ENCODE measurements around the gene MBNL1. TPM values are rescaled to one million over a fixed set of nuclear protein-coding genes. Genes with fewer than 3 reads are reported as not detected.

MBNL1 gene
- total RNA-seq, 1 donor from 2014 or later: 110 TPM

- DNase-seq (ENCODE audit: low read depth): no peak
Observed at GRCh38 chr3:152445212-152445611, 176.5 kb downstream of the MBNL1 start.

- DNase-seq (ENCODE audit: low read depth): no peak
Observed at GRCh38 chr3:152446495-152446894, 177.8 kb downstream of the MBNL1 start.

DNA sequence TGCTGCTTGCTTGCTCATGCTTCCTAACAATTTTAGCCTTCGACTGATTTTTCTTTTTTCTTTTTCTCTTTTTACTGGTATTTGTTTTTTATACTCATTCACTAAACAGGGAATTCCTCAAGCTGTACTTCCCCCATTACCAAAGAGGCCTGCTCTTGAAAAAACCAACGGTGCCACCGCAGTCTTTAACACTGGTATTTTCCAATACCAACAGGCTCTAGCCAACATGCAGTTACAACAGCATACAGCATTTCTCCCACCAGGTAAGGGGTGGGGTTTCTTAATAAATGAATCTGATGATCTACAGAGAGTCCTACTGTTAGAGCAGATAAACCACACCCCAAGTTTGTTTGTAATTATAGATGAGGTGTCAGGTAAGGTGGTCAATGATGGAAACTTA, 178.8 kb downstream of the MBNL1 start:
- DNase-seq (ENCODE audit: low read depth): no peak

DNA sequence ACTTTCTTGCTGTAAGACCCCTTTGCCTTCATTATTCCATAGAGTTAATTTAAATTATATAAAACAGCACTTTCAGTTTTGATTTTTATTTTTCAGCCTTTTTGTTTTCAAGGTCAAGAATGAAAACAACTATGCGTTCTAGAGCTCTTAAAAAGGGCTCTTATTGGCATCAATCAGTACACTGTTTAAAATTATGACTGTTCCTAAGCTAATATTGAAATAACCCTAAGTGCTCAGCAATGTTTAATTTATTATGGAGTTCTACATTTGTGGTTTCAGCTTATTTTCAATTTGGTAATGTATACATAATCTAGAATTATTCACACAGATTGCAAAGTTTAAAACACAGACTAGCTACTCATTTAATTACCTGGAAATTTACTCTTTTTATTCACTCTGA, 179.4 kb downstream of the MBNL1 start:
- DNase-seq (ENCODE audit: low read depth): no peak

DNA sequence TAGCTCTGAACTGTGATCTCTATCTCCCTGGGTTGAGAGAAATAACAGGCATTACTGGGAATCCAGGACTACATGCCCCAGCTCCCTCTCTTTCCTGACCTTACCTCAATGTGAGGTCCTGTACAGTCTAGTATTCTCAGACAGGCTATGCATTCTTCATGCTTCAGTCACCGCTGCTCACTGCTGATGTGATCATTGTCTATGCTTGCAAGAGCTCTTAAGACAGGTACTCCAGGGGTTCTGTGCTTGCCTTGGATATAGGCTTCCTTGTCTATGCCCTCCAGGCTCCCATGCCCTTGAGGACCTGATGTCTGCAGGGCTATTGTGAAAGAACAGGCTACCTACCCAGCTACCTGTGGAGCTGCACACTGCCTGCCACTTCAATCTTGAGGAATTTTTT, 183.6 kb downstream of the MBNL1 start:
- peak; percentile 41 for DNase-seq (ENCODE audit: low read depth)

DNA sequence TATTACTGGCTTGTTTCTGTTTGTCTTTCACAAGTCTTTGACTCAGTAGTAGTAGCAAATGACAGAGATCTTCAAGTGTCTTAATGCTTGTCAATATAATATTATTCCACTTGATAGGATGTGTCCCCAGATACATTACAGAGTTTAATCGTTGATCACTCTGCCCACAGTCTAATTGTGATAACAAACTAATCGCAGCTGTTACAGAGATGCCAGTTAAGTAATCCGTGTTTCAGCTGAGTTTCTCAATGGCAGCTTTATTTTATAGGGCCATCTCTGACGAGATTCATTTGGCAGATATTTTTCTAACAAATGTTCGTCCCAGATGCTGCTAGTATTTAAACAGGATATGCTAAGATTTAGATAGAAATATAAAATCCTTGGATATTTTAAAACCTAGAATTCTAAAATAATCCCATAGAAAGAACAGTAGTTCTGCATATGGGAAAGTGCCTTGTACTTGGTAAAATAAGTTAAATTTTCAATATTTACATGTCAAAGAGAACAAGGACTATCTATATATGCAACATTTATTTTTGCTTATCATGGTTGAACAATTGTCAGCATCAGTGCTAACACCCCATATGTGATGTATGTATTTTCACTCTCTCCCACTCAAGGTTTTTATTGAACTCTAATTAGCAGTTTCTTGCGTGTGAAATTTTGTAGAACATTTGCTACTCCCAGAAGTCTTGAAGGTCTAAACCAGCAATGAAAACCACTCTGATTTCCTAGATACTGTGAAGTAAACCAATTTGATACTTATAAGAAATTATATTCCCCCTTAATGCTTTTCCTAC, 185.5 kb downstream of the MBNL1 start:
- no peak for DNase-seq (ENCODE audit: low read depth)

- DNase-seq (ENCODE audit: low read depth): no peak
Observed at GRCh38 chr3:152455989-152456388, 187.3 kb downstream of the MBNL1 start.

GRCh38 chr3:152457500-152458375, 189.0 kb downstream of the MBNL1 start:
- no peak for DNase-seq (ENCODE audit: low read depth)

DNA sequence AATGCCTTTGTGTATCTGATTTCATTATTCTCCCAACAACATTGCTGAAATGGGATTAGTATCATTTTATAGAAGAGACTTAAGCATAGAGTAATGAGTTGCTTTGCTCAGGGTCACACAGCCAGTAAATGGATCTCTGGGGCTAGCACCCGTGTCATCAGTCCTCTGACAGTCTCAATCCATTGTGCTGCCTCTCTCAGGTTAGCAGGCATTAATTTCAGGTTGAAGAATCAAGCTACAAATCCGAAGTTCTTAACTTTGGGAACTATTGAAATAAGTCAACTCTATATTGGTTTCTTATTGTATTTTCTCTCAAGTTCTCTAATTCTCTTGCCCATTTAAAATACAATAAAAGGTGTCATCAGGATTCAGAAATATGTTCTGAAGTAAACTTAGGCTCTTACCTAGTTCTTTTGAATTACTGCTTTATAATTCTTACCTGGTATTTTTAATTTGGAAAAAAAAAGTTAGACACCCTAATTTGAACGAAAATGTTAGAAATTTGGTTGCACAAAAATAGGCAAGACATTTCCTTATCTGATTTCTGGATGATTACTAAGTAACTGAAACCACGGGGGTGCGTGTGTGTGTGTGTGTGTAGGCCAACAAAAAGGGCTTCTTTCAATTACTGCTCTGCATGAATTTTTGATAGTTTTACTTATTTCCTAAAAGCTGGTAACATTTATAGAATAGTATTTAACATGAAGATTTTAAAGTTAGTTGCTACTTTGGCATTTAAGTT, 189.8 kb downstream of the MBNL1 start:
- DNase-seq (ENCODE audit: low read depth): no peak

DNA sequence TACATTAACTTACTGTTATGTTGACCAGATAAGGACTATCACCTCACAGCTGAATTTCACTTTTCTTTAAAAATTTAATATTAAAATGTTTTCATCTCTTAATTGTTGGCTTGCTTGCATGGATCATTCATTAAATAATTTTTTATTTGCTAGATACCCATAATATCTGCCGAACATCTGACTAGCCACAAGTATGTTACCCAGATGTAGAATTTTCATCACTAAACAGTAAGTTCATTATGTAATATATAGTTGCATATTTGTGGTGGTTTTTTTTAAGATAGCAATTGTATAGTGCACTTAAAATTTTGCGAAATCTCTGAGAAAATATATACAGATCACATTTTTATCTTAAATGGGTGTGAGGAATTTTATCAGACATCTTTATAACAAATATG, 190.4 kb downstream of the MBNL1 start:
- DNase-seq (ENCODE audit: low read depth): no peak

GRCh38 chr3:152459572-152459971, 190.8 kb downstream of the MBNL1 start:
- DNase-seq (ENCODE audit: low read depth): no peak

DNA sequence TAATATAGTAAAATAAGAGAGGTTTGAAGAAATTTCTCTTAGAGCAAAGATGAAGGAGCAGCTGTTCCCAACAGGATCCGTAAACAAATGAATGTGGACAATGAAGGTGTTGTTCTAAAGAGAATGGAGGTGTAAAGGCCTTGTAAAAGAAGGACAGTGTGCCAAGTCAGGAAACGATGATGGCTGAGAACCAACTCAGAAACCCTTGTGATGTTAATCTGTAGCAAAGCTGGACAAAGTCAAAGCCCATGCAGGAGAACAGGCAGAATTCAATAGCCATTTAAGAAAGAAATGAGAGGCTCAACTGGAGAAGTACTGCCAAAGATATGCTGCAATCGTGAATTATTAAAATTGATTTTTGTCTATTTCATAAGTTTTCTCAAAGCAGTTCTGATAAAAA, 192.2 kb downstream of the MBNL1 start:
- no peak for DNase-seq (ENCODE audit: low read depth)

GRCh38 chr3:152461460-152461859, 192.7 kb downstream of the MBNL1 start:
- DNase-seq (ENCODE audit: low read depth): no peak

GRCh38 chr3:152466784-152467183, 198.1 kb downstream of the MBNL1 start:
- peak; percentile 35 for DNase-seq (ENCODE audit: low read depth)

- no peak for DNase-seq (ENCODE audit: low read depth)
Observed at GRCh38 chr3:152469248-152470025, 200.7 kb downstream of the MBNL1 start.

DNA sequence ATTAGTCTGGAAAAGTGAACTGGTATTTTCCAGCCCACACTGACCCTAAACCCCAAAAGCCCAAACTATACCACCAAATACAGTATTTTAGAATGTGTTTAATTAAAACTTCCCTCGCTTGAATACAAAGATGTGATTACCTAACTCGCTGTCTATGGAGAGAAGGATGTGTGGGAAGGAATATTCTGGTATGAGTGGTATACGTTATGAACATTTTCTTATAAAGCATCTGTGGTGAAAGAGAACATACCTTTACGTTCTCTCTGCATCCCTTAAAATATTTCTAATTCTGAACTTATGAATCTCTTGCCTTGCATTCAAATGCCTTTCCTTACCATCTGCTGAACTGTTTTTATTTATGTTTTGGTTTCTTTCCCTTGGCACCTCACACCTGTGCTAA, 201.4 kb downstream of the MBNL1 start:
- DNase-seq (ENCODE audit: low read depth): no peak

DNA sequence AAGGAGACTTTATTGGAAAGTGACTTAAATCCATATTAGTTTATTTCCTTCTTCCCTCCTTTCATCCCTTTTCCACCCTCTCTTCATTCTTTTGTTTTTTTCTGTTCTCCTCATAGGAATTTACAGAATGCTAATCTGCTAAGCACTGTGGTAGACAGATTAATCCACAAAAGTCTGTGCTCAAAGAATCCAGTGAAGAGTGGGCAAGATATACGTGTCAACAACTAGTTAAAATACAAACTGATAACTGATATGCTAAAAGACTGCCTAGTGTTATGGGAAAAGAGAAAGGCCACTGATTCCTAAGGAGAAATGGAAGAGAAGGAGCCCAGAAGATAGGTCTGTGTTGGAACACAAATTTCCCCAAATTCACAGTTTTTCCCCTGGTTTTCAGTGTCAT, 202.2 kb downstream of the MBNL1 start:
- no peak for DNase-seq (ENCODE audit: low read depth)

DNA sequence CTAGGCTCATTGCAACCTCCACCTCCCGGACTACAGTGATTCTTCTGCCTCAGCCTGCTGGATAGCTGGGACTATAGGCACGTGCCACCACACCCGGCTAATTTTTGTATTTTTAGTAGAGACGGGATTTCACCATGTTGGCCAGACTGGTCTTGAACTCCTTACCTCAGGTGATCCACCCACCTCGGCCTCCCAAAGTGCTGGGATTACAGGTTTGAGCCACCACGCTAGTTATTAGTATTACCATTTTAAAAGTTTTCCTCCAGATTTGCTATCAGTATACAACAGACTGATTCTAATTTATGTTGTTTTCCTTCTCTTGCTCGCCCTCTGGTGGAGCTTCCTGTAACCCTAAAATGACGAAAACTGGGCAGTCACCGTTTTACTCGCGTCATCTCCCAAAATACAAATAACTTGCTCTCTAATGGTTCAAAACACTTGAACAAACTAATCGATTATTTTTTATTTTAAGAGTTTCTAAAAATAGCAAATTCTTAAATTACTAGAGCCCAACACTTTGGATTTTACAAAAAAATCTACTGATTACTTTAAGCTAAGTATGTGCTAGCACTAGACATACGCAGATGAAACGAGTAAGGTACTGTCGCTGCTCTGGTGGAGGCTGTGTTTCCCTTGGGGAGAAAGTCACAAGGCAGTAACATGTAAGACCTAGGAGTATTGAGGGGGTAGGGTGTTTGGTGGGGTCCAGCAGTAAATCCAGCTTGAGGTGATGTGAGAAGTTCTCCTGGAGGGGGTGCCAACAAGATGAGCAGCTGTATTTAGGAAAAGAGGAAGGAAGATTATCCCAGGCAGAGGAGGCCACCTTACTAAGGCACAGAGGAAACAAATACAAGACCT, 203.3 kb downstream of the MBNL1 start:
- DNase-seq (ENCODE audit: low read depth): peak; percentile 57

DNA sequence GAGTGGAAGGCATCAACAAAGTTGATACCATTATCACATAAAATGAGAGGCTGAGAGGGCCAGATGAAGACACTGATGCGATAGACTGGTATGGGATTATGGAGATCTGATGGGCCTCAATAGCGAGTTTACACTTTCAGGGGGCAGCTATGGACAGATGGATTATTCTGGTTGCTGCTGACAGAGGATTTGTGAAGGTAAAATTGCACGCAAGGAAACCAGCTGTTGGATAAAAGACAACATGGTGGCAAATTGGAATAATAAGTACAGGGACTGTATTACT, 203.9 kb downstream of the MBNL1 start:
- no peak for DNase-seq (ENCODE audit: low read depth)

DNA sequence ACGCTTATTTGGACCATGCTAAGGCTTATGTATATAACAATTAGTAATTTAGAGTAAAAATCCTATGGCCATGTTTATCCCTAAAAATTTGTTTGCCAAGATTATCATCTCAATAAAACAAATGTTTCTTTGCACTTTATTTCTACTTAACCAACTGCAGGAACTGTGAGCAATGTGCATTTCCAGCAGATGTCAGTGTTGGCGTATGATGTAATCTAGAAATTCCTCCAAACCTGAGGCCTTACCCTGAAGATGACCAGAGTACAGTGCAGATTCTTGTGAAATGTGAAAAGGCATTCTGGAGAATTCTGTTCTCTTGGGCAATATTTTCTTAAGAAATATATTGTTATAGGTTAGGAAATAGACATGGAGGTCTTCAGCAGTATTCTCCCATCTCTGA, 205.9 kb downstream of the MBNL1 start:
- DNase-seq (ENCODE audit: low read depth): peak; percentile 71

DNA sequence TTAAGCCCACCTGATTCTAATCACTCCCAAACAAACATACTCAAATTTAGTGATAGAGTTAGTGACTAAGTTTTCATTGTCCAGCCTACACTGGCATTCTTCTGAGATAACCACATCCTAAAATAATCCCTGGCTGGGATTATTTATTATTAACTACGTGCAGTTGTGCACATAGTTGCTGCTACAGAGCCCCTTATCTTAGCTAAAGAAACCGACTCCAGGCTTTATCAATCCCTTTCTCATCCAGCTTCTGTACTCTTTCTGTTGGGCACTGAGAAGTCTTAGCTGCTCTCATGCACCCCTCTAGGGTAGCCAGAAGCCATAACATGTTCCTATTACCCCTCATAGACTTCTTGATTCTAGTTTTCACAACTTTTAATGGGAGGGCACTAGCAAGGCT, 208.7 kb downstream of the MBNL1 start:
- DNase-seq (ENCODE audit: low read depth): no peak
